GM19023 (cell line): Measurements from ENCODE around the gene ENTREP3.
A peak's percentile ranks its signal among the peaks of the same experiment; 100 is the strongest.

Source experiments
- ATAC-seq: cut with Tn5 transposase; IDR thresholded peaks from one replicate; pipeline ENCODE4 v1.9.1; 2021; ENCODE audit warnings: mild to moderate bottlenecking, moderate library complexity; ENCODE audit not compliant: unreplicated experiment

ENTREP3 gene

DNA sequence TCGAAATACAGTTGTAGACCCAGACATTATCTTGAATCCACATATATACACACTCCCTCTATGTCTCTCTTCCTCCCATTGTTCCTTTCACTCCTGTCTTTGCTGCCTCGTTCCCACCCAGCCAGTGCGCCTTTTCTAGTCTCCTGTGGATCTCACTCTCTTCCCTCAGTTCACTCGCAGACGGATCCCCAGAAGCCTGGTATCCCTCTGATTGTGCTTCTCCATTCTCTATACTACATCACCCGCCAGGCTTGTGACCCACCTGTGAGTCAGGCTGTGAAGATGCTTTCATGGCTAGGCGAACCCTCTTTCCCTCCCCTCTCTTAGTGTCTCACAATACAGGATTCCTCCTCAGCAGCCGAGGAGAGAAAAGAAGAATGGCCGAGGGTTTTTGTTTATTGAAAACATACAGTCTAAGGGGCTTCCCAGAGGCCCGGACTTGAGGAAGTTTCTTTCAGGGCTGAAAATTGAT, 23.4 kb upstream of the ENTREP3 start:
- ATAC-seq, result no peak

DNA sequence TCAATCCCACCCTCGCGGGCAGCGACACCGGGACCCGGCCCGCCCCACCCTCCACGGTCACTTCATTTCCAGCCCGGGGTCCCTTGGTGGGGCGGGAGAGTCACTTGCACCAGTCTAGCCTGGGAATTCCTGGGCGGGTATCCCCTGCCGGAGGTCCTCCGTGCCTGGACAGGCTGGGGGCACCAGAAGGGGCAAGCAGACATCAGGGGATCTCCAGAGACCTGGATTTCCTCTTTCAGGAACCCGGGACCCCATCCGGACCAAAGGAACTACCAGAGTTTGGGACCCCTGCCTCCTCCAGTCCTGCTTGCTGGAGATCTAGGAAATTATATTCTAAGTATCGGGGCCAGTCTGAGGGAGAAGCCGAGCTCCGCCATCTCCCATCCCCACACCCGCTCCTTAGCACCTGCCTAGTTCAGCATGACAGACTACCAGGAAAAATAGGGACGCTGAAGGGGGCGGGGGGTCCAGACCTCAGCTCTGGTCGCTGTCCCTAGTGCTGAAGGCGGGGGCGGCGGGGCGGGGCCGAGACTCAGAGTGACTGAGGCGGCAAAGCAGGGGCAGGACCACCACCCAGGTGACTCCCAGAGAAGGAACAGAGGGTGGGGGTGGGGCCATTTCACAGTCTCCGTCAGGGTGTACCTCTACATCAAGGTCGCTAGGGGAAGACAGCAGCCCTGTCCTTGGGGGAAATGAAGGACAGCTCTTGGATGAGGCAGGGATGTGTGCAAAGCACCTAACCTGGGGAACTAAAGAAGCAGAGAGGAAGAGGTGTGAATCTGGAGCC, 22.8 kb upstream of the ENTREP3 start:
- no peak for ATAC-seq

DNA sequence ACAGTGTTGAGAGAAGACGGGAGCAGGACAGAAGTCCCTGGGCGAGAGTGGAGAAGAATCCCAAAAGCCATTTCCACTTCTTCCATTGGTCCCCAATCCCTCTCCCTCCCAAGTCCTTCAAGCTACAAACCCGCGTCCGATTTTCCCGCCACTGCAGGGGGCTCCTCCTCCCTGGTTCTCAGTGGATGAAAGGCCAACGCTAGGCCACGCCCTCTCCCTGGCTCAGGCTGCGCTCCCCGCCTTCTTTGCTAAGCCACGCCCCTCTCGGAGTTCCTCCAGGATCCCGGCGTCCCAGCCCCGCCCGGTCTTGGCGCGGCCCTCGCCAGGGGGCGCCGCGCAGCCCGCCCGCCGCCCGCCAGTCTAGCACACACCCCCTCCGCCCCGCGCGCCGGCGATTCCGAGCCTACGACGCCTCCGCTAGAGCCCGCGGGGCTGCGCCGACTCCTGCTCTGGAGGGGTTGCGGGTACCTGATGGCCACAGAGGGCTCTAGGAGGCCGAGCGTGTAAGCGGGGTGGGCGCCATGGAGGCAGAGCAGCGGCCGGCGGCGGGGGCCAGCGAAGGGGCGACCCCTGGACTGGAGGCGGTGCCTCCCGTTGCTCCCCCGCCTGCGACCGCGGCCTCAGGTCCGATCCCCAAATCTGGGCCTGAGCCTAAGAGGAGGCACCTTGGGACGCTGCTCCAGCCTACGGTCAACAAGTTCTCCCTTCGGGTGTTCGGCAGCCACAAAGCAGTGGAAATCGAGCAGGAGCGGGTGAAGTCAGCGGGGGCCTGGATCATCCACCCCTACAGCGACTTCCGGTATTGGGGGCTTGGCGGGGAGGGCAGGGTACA, 22.0 kb upstream of the ENTREP3 start, which contains the start of gene HCN3:
TSS of gene HCN3 (plus strand) at position 394 of the 832 bp plus-strand sequence. CDS start at position 522, 128 bp downstream.
- ATAC-seq, result peak; percentile 64

DNA sequence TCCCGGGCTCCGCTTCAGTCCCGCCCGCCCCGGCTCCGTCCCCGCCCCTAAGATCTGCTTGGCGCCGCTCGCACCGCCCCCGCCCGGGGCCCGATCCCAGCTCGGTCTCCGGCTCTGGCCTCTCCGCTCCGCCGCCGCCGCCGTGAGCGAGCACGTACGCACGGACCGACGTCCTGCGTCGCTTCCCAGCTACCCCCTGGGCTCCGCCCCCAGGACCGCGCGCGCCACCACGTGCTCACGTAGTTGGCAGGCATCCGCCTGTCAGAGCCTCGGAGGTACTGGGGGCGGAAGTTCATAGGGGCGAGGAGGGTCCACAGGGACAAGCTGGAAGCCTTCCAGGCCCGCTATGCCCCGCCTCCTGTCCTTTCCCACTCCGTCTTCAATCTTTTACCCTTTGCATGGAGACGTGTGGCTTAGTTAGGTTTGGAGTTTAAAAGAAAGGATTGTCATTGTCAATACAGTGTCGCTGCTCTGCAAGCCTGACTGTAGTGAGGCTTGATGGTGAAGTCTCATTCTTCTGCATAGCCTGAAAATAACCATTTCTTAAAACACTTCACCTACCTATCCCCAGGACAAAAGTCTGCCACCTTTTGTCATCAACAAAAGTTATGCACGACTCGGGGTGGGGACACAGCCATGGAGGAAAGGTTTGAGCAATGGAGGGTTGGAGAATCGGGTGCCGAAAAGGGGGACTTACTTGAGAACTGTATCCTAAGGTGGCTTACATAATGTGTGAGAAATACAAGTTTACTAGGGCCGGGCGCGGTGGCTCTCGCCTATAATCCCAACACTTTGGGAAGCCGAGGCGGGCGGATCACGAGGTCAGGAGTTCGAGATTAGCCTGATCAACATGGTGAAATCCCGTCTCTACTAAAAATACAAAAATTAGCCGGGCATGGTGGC, 18.3 kb upstream of the ENTREP3 start, which contains the start of gene CLK2:
TSS of gene CLK2 (minus strand) at position 162 of the 903 bp plus-strand sequence. CDS start 2,527 bp downstream, outside the sequence.
- ATAC-seq, result peak; percentile 75

DNA sequence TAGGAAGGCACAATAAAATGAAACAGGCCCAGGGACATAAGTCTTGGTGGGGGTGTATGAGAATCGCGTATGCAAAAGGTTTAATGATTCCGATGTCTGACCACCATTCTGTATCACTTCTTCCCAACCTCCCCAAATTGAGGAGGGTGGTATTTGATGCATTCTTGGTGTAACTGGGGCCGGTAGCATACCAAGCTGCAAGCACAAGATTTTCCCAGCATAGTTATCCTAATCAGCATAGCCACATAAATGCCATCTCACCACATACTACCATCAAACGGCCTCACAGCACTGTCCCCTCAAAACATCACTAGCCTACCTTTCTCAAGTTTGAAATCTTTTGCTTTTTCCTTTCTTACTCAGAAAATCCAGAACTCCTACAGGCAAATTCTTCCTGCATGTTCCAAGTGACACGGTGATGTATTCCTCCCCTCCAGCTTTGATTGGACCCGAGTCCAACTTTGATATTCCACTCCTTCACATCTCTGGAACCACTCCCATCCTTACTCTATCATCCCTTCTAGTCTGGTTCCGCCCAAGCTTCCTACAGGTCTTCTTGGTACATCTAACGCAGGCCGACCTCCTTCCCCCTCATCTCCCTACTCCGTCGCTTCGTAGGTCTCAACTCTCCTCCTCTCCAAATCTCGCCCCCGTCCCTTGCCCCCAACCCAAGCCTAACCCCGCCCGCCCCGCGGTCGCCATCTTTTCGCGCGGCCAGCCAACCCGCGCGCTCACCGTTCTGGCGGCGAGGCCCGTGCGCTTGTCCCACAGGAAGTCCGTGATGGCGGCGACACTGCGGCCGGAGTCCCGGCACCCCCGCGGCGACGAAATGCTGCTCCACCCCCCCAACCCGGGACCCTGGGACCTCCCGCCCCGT, 17.4 kb upstream of the ENTREP3 start:
- peak; percentile 40 for ATAC-seq

DNA sequence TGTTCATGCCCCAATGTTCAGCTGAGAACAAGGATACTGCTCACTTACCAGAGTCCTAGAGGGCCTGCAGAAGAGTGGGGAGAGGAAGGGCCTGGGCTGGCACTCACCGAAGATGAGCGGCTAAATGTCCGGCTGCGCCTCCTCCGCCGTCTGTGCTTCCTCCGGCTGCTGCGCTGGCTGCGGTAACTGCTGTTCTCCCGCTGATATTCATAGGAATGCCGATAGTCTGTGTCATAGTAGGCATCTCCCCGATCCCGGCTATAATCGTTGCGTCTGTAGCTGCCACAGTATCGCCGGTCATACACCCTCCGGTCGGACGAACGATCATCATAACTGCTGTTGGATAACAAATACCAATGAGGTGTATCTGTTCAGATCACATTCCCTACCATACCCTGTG, 14.1 kb upstream of the ENTREP3 start:
- ATAC-seq, result no peak

DNA sequence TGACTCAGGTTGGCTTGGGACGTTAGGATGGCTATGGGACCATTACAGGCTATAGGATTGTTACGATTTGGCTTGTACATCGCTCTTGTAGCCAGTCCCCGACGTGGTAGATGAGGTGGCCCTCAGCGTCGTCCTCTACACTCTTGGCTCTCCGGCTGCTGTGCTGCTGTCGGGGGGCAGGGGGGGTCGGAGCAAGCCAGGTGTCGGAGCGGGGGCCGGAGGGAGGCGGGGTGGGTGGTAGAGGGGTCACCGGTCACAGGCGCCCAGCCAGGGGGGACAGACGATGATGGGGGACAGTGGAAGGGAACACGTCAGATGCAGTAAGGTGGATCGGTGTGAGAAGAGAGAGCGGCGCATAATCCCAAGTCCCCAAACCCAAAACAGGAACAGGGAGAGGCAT, 13.3 kb upstream of the ENTREP3 start:
- no peak for ATAC-seq

DNA sequence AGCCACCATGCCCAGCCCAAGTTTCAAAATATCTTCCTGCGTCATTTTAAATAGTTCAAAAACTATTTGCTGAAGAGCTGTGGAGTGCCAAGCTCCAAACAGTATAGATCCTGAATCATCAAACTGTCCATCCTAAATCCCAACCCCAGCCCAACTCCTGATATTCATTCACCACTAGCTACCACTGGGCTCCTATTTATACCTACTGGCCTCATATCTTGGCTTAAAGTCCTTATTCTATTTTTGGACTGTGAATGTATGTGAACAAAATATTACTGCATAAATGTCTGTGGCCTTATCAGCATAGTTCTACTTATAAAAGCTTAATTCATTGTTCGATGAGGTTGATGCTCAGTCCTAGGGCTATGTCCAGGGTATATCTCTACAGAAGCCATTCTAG, 12.1 kb upstream of the ENTREP3 start:
- no peak for ATAC-seq

DNA sequence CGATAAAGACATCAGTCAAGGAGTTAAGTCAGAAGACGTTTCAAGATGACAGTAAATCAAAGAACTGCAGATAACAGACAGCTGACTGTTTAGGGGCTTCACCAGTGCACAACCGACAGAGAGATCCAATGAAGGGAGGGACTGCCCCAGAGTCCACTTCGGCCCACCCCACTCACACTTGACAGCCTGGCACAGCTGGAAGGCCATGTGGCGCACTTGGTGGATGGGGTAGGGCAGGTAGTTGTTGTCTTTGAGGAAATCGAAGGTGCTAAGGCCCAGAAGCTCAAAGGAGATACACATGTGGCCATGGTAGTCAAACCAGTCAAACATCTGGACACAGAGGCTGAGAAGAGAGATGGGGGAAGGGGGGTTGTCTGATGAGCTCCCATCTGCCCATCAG, 11.3 kb upstream of the ENTREP3 start:
- ATAC-seq, result no peak

DNA sequence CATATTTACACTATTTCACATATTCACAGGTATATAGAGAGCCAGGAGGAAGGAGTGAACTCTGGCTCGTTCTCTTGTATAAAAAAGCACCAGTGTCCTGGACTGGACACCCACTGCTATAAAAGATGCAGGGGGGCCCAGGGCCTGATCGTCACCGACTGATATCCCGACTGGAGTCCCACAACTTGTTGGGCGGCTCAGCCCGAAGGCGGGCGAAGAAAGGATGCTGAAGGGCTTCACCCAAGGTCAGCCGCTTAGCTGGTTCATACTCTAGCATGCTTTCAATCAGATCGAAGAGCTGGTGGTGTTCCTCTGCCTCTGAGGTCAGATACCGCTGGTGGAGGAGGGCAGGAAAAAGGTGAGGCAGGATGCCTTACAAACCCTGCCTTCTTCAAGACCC, 7.8 kb upstream of the ENTREP3 start:
- no peak for ATAC-seq

DNA sequence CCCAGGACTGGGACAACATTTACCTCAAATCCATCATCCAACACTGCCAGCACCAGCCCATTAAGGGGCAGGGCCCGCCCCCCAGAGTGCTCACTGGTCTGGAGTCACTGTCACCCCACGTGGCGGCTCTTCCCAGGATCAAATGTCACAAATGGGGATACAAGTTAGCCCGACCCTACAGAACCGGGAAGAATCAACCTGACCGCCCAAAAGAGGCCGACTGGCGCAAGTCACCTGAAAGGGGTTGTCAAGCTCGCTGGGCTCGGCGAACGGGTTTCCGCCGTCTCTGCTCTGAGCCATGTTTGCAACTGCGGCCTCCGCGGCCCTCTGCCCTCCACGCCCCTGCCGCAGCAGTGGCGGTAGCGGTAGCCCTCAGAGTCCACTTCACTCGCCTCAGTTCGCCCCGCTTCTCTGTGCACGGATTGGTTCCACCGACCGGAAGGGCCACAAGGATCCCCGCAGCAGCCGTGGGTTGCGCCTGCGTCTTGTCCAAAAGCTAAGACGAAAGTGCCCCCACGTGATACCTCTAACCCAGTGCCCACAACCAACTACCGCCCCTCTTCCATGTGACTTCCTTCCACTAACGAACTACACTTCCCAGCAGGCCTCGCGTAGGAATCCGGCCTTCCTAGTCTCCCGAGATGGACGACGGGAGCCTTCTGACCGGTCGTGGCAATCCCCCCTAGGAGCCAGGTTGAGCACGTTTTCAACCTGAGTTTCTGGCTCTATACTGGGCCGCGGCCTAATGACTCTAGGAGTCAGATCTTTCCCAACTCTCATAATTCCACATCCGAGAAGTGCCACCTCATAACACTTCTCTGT, 6.8 kb upstream of the ENTREP3 start, which contains the start of gene SCAMP3:
TSS of gene SCAMP3 (minus strand) at position 509 of the 822 bp plus-strand sequence. CDS start at position 300, 209 bp downstream.
- ATAC-seq, result peak; percentile 94

DNA sequence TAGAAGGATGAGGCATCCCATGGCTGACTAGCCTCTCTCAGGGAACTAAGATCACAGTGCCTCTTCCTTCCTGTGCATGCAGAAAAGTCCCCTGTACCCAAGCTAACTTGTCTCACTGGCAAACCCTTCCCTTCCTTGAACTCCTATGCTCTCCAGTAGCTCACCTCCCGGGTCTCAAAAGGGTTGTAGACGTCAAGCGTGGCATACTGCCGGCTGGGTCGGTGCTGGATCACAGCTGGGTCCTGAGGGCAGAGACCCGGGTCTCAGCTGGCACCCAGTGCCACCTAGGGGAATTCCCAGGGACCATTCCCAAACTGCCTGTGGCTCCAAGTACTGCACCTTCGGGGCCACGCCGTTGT, 6.2 kb upstream of the ENTREP3 start:
- no peak for ATAC-seq

DNA sequence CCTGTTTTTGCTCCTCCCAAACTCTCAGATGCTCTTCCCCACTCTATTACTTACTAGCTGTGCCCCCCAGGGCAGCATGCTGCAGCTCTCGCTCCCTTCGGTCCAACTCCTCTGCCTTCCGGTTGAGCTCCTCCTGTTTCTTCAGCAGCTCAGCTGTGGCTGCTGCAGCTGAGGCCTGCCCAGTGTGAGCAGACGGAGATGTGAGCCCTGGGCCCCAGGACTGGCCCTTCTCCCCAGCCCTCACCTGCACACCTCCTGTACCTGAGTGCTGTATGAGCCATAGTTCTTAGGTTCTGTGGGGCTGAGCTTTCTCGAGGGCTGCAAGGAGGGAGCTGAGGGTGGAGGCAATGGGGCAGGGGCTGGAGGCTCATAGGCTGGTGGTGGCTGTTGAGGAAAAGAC, 5.0 kb upstream of the ENTREP3 start:
- ATAC-seq, result no peak

DNA sequence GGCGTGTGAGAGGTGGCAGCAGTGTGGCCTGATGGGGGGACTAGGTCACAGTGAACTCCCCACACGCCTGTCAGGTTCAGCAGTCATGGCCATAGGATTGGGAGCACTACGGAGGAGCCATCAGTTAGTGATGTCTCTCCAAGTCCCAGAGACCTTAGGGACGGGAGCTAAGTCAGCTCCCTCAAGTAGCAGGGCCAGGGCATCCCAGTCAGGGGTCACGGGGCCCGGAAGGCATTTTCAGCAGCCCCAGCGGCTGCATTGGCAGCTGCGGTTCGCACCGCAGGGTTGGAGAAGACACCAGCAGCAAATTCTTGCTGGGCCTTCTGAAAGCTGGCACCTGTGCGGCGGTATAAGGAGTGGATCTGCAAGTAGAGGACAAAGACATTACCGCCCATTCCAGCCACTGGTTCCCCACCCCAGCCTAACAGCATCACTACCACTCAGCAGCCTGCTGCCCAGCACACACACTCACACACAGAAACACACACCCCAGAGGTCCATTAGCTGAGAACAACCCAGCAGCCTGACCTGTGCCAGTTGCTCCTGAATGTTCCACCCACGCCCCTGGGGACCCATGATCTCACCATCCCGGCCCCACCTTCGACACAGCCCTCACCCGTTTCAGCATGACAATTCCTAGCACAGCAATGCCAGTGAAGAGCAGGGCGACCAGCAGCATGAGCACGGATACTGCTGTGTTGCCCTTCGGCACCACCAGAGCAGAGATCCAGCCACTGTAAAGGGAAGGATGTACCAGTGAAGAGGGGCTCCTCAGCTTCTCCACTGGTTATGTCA, 972 bp upstream of the ENTREP3 start:
- ATAC-seq, result no peak

DNA sequence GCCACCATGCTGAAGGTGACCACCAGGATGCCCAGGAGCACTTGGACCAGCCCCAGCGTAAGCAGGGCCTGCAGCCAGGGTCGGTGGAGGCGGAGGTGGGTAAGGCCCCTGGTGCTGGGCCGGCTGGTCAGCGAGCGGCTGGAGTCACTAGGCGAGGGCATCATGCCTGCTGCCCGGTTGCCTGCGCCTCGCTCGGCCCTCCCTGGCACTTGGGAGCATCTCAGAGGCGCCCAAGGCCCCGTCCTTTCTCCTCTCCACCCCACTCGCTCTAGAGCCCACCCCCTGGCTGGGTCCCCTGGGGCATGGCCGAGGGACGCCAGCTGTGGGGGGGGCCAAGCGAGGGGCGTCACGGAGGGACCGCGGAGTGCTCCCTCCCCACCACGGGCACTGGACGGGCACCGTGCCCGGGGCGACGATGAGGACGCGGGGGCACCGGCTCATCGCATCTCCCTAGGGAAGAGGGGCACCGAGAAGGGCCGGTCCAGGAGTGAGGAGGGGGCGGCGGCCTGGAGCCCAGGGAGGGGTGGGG, 505 bp downstream of the ENTREP3 start:
- no peak for ATAC-seq

DNA sequence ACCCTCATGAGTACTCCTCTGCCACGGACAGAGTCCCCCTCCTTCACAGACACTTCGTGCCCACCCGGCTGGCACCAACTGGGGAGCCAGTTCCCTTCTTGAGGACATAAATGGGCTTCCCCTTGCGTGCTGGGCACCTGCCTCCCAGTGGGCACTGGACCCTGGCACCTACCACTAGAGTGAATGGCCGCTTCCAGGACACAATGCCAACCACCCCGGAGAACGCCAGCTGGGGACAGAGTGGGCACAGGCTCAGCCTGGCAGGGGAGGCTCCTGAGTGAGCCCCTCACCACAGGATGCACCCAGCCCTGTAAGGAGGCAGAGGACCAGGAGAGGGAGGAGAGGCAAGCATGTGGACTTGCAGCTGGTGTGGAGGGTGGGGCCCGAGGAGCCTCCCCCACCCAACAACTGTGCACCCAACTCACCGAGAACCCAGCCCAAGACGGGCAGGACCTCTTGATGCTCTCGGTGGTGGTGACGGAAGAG, 1.0 kb downstream of the ENTREP3 start:
- ATAC-seq, result no peak

DNA sequence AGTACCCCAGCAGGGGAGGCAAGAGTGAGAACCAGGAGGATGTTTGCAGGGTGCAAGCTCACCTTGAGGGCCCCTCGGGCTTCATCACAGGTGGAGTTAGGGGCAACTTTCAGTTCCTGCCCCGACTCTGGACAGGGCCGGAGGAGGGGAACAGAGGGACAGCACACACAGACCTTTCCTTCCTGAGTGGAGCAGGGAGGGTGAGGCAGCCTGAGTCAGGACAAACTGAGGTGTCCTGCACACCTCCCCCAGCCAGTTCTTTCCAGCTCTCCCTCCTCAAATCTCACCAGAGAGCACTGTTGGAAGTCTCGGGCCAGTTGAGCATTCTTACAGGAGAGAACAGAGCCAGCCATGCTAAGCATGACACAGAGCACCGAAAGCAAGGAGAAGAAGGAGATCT, 1.5 kb downstream of the ENTREP3 start:
- no peak for ATAC-seq

DNA sequence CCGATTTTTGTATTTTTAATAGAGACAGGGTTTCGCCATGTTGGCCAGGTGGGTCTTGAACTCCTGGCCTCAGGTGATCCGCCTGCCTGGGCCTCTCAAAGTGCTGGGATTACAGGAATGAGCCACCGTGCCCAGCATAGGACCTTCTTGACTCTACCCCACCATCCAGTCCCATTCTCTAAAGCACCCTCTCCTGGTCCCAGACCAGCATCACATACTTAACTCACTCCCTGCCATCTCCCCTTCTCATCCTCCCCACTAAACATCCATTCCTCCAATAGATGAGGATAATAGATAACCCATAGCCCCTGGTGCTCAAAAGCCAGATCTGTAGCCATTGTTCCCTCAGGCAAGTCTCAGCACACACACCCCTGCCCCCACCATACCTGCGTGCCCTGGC, 2.1 kb downstream of the ENTREP3 start:
- ATAC-seq, result no peak
